MM.1S (cell line): ENCODE measurements around the gene MRPL43.

Experiments used
- DNase-seq: peaks from one replicate; pipeline ENCODE4 v3.0.0-alpha.2; 2015
- H2AFZ ChIP-seq: fragments of 300-600 bp; sonication (generic); 2 replicates; pipeline ENCODE4 v1.6.0; 2016; ENCODE audit warnings: antibody characterized with exemption, low read length
- H3F3A ChIP-seq: fragments of 300-600 bp; sonication (generic); 2 replicates; pipeline ENCODE4 v1.6.1; 2016; ENCODE audit warnings: mild to moderate bottlenecking, antibody characterized with exemption, low read length, moderate library complexity, mixed read lengths; ENCODE audit not compliant: insufficient read depth
- H3K27ac ChIP-seq: fragments of 300-600 bp; sonication (generic); 2 replicates; pipeline ENCODE4 v1.5.1; 2016; ENCODE audit warnings: mild to moderate bottlenecking, low read length
- H3K27me3 ChIP-seq: fragments of 300-600 bp; sonication (generic); replicated peaks from 2 replicates; pipeline ENCODE4 v1.6.0; 2016; ENCODE audit warnings: low read length; ENCODE audit not compliant: insufficient read depth
- H3K36me3 ChIP-seq: fragments of 300-600 bp; sonication (generic); replicated peaks from 2 replicates; pipeline ENCODE4 v1.6.1; 2016; ENCODE audit warnings: mild to moderate bottlenecking, low read length, mixed read lengths; ENCODE audit not compliant: insufficient read depth
- H3K4me1 ChIP-seq: fragments of 300-600 bp; sonication (generic); 2 replicates; pipeline ENCODE4 v1.6.1; 2016; ENCODE audit warnings: low read length, mixed read lengths
- H3K4me2 ChIP-seq: fragments of 300-600 bp; sonication (generic); 2 replicates; pipeline ENCODE4 v1.6.0; 2016; ENCODE audit warnings: low read depth, low read length
- H3K4me3 ChIP-seq: fragments of 300-600 bp; sonication (generic); 2 replicates; pipeline ENCODE4 v1.5.1; 2016; ENCODE audit warnings: low read length, mixed read lengths
- H3K79me2 ChIP-seq: fragments of 300-600 bp; sonication (generic); 2 replicates; pipeline ENCODE4 v1.6.1; 2016; ENCODE audit warnings: mixed run types, low read length, mixed read lengths
- H3K9ac ChIP-seq: fragments of 300-600 bp; sonication (generic); 2 replicates; pipeline ENCODE4 v1.6.1; 2016; ENCODE audit warnings: low read length, mixed read lengths
- H3K9me2 ChIP-seq: fragments of 300-600 bp; sonication (generic); replicated peaks from 2 replicates; pipeline ENCODE4 v1.6.1; 2016; ENCODE audit warnings: mild to moderate bottlenecking, low read length, mixed read lengths; ENCODE audit not compliant: insufficient read depth
- H3K9me3 ChIP-seq: fragments of 300-600 bp; sonication (generic); replicated peaks from 2 replicates; pipeline ENCODE4 v1.6.1; 2016; ENCODE audit warnings: mild to moderate bottlenecking, low read length, mixed read lengths; ENCODE audit not compliant: insufficient read depth
- H4K20me1 ChIP-seq: fragments of 300-600 bp; sonication (generic); 2 replicates; pipeline ENCODE4 v1.6.1; 2016; ENCODE audit warnings: mild to moderate bottlenecking, low read length, moderate library complexity, mixed read lengths; ENCODE audit not compliant: insufficient read depth
- CTCF ChIP-seq: fragments of 300-600 bp; sonication (generic); IDR thresholded peaks from 2 replicates; pipeline ENCODE4 v1.5.1; 2016; ENCODE audit warnings: antibody characterized with exemption, low read length, mixed read lengths
- EZH2 ChIP-seq: fragments of 300-600 bp; sonication (generic); optimal IDR thresholded peaks from 2 replicates; pipeline ENCODE3; 2017; ENCODE audit warnings: low read depth, mild to moderate bottlenecking, antibody characterized with exemption, low read length, mixed read lengths
- EZH2phosphoT487 ChIP-seq: fragments of 300-600 bp; sonication (generic); IDR thresholded peaks from 2 replicates; pipeline ENCODE4 v1.6.1; 2018; ENCODE audit warnings: antibody characterized with exemption, low read length

The MRPL43 gene

GRCh38 chr10:100966887-100967286, 20.4 kb downstream of the MRPL43 start:
- H3K36me3 ChIP-seq: peaks cover 8% of the 10 kb centered on the region; the same call in 1 of the 2 replicates
- no peak overlapping the region for H3K9ac ChIP-seq

GRCh38 chr10:100965820-100966219, 21.5 kb downstream of the MRPL43 start:
- no peaks in the 10 kb centered on the region for H4K20me1 ChIP-seq
- no peak overlapping the region for H3K4me3 ChIP-seq
- H3K9me2 ChIP-seq: no peaks in the 10 kb centered on the region
- no peak overlapping the region for H3K4me2 ChIP-seq
- no peak for DNase-seq
- no peak overlapping the region for H2AFZ ChIP-seq
- H3K9ac ChIP-seq: no peak overlapping the region
- H3K36me3 ChIP-seq: peaks cover 12% of the 10 kb centered on the region; the same call in 1 of the 2 replicates
- no peaks in the 10 kb centered on the region for H3K79me2 ChIP-seq
- H3K27me3 ChIP-seq: 0 out of 2 replicates have a peak, but pooled peaks cover 3% of the 10 kb centered on the region
- no peaks in the 10 kb centered on the region for H3K4me1 ChIP-seq
- H3K27ac ChIP-seq: no peak overlapping the region
- H3K9me3 ChIP-seq: no peaks in the 10 kb centered on the region
- TF ChIP-seq EZH2: no peak
- TF ChIP-seq EZH2phosphoT487: no peak
- TF ChIP-seq CTCF: no peak
- H3F3A ChIP-seq: no peaks in the 10 kb centered on the region

More at GRCh38 chr10:100966887-100967286, 20.4 kb downstream of the MRPL43 start:
- Histone ChIP-seq H3K27me3 (0 out of 2 replicates have a peak, but pooled peaks cover 3% of the 10 kb centered on the region), H3F3A (no peaks in the 10 kb centered on the region; the same call in 1 of the 2 replicates), H3K79me2 (no peaks in the 10 kb centered on the region), H3K4me3 (no peak overlapping the region), H4K20me1 (no peaks in the 10 kb centered on the region), H2AFZ (no peak overlapping the region), H3K4me1 (no peaks in the 10 kb centered on the region), H3K4me2 (no peak overlapping the region), H3K9me2 (no peaks in the 10 kb centered on the region), H3K27ac (no peak overlapping the region), H3K9me3 (no peaks in the 10 kb centered on the region)
- TF ChIP-seq CTCF (no peak), EZH2phosphoT487 (no peak), EZH2 (no peak)
- no peak for DNase-seq

- no peaks in the 10 kb centered on the region for H3K79me2 ChIP-seq
- H3K9ac ChIP-seq: no peak overlapping the region
- H3K4me3 ChIP-seq: no peak overlapping the region
- TF ChIP-seq CTCF (no peak), EZH2phosphoT487 (no peak), EZH2 (no peak)
- DNase-seq: no peak
- H3K27ac ChIP-seq: no peak overlapping the region
- H3K9me2 ChIP-seq: no peaks in the 10 kb centered on the region
- H3K9me3 ChIP-seq: no peaks in the 10 kb centered on the region
- H3K4me2 ChIP-seq: no peak overlapping the region
- no peaks in the 10 kb centered on the region for H3F3A ChIP-seq
- no peaks in the 10 kb centered on the region for H3K4me1 ChIP-seq
- H4K20me1 ChIP-seq: no peaks in the 10 kb centered on the region
- H2AFZ ChIP-seq: no peak overlapping the region
- no peaks in the 10 kb centered on the region for H3K27me3 ChIP-seq
- H3K36me3 ChIP-seq: peaks cover 17% of the 10 kb centered on the region; the same call in 1 of the 2 replicates
Observed at GRCh38 chr10:100963826-100964225, 23.5 kb downstream of the MRPL43 start.
